Measurements from ENCODE around the gene EPB41L1.

EPB41L1 gene

GRCh38 chr20:36270744-36271638, 116.5 kb downstream of the EPB41L1 start:
- no peak overlapping the region for H3K4me3 ChIP-seq (replicated peaks; ENCODE audit: insufficient read depth, low read length)
- TF ChIP-seq CTCF (IDR thresholded peaks at IDR 0.05; ENCODE audit: insufficient read depth, low read length) (no peak), POLR2AphosphoS5 (IDR thresholded peaks at IDR 0.05; ENCODE audit: low read depth) (no peak), REST (IDR thresholded peaks at IDR 0.05; ENCODE audit: insufficient replicate concordance, low read depth) (no peak), GABPA (IDR thresholded peaks at IDR 0.05; ENCODE audit: low read depth) (no peak), SPI1 (IDR thresholded peaks at IDR 0.05; ENCODE audit: borderline replicate concordance, low read depth) (no peak)
- no peak for DNase-seq (ENCODE audit: low read depth in 1 of 2, low spot score in 1 of 2)
- H3K27me3 ChIP-seq (ENCODE audit: insufficient read depth, poor library complexity, severe bottlenecking), result no peaks in the 10 kb centered on the region
- H3K27ac ChIP-seq (replicated peaks), result no peak overlapping the region

- TF ChIP-seq POLR2AphosphoS5 (IDR thresholded peaks at IDR 0.05; ENCODE audit: low read depth) (no peak), CTCF (IDR thresholded peaks at IDR 0.05; ENCODE audit: insufficient read depth, low read length) (no peak), GABPA (IDR thresholded peaks at IDR 0.05; ENCODE audit: low read depth) (no peak), REST (IDR thresholded peaks at IDR 0.05; ENCODE audit: insufficient replicate concordance, low read depth) (no peak), SPI1 (IDR thresholded peaks at IDR 0.05; ENCODE audit: borderline replicate concordance, low read depth) (no peak)
- DNase-seq (ENCODE audit: low read depth in 1 of 2, low spot score in 1 of 2), result no peak
- H3K4me3 ChIP-seq (replicated peaks; ENCODE audit: insufficient read depth, low read length), result no peak overlapping the region
- H3K27ac ChIP-seq (replicated peaks), result no peak overlapping the region
- no peaks in the 10 kb centered on the region for H3K27me3 ChIP-seq (ENCODE audit: insufficient read depth, poor library complexity, severe bottlenecking)
Observed at GRCh38 chr20:36271639-36272546, 117.4 kb downstream of the EPB41L1 start.

GRCh38 chr20:36272547-36273220, 118.1 kb downstream of the EPB41L1 start:
- Histone ChIP-seq H3K27ac (replicated peaks) (no peak overlapping the region), H3K27me3 (ENCODE audit: insufficient read depth, poor library complexity, severe bottlenecking) (no peaks in the 10 kb centered on the region), H3K4me3 (replicated peaks; ENCODE audit: insufficient read depth, low read length) (no peak overlapping the region)
- no peak for DNase-seq (ENCODE audit: low read depth in 1 of 2, low spot score in 1 of 2)
- TF ChIP-seq CTCF (IDR thresholded peaks at IDR 0.05; ENCODE audit: insufficient read depth, low read length) (no peak), REST (IDR thresholded peaks at IDR 0.05; ENCODE audit: insufficient replicate concordance, low read depth) (no peak), SPI1 (IDR thresholded peaks at IDR 0.05; ENCODE audit: borderline replicate concordance, low read depth) (no peak), GABPA (IDR thresholded peaks at IDR 0.05; ENCODE audit: low read depth) (no peak), POLR2AphosphoS5 (IDR thresholded peaks at IDR 0.05; ENCODE audit: low read depth) (no peak)

Data from HL-60 (cell line).